Measurements from ENCODE around the gene NSRP1. TPM values are rescaled to one million over a fixed set of nuclear protein-coding genes. Genes with fewer than 3 reads are reported as not detected.

NSRP1 gene
- total and polyA plus RNA-seq, 10 donors = 15.5 to 39.8 (median 27.9) TPM

GRCh38 chr17:30235386-30236296 is 119.0 kb downstream of the NSRP1 start, which contains the start of gene SLC6A4:
TSS of gene SLC6A4 (minus strand) at chr17:30235697. CDS start at chr17:30221958, 13,739 bp downstream.
- Histone ChIP-seq H3K27me3 (replicated peaks in 1 of 7) (peaks cover 8 to 80% (median 49%) of the 10 kb centered on the region in 7 donors), H3K27ac (no peak within 1 kb of the TSS), H3K36me3 (no peaks in the 10 kb centered on the region), H3K9me3 (no peaks in the 10 kb centered on the region), H3K4me1 (peaks cover 11 to 43% (median 27%) of the 10 kb centered on the region in 6 donors), H3K4me3 (peak within 1 kb of the TSS in 7 of 8 donors; percentile 7 to 61 (median 27))
- 4 to 7% (median 5%) methylated on average over 29 to 82 of the region's 82 CpGs for WGBS, 5 donors
- intact Hi-C loops (cut with DNase I; ENCODE audit: low total_unique reads) = no loop called here
- TF ChIP-seq CTCF (IDR thresholded peaks at IDR 0.05 in 8 of 11, conservative IDR thresholded peaks at IDR 0.05 in 3 of 11) (no peak), POLR2A (IDR thresholded peaks at IDR 0.05) (no peak), POLR2AphosphoS5 (IDR thresholded peaks at IDR 0.05) (no peak)
- DNase-seq = peak; percentile 50

Small RNAs within 50 kb of the gene (microRNA-seq; reads per million reads assigned to microRNA genes)
- 0 reads per million in 3 donors for gene MIR423

Small RNAs within 50 kb of the gene (small RNA-seq; reads per million reads assigned to genes)
- gene AC104984.5 = 0 reads per million in 4 donors

Other genes starting within 250 kb of the NSRP1 start
- gene SSH2, start 186.6 kb upstream of the NSRP1 start, total RNA-seq = 100 to 1,000 TPM in 6 of 7 donors, 10 to 100 TPM in 1; 84.6 to 182 (median 125) TPM
- gene SSH2, start 186.6 kb upstream of the NSRP1 start, polyA plus RNA-seq = 10 to 100 TPM; 15.9 to 20.2 (median 19.3) TPM
- 1 to 10 TPM in 4 of 7 donors, under 1 TPM in 2, not detected in 1; 0.27 to 3.2 (median 1.1) TPM for gene EFCAB5, start 175.2 kb upstream of the NSRP1 start, total RNA-seq
- gene EFCAB5, start 175.2 kb upstream of the NSRP1 start, polyA plus RNA-seq = under 1 TPM; 0.10 to 0.61 (median 0.47) TPM
- gene SLC6A4, start 118.9 kb downstream of the NSRP1 start, total RNA-seq = under 1 TPM in 4 of 7 donors, not detected in 3; 0.15 to 0.34 (median 0.28) TPM
- gene SLC6A4, start 118.9 kb downstream of the NSRP1 start, polyA plus RNA-seq = under 1 TPM; under 0.01 to 0.09 (median 0.02) TPM
- gene BLMH, start 175.1 kb downstream of the NSRP1 start, total RNA-seq = 10 to 100 TPM; 26.2 to 35.5 (median 30.5) TPM
- 10 to 100 TPM; 15.6 to 18.2 (median 16.1) TPM for gene BLMH, start 175.1 kb downstream of the NSRP1 start, polyA plus RNA-seq
- not detected for gene TMIGD1, start 217.2 kb downstream of the NSRP1 start, total RNA-seq
- gene TMIGD1, start 217.2 kb downstream of the NSRP1 start, polyA plus RNA-seq = not detected